Loucy (cell line): ENCODE results near the gene CRELD1.

ENCODE experiments used
- H2AFZ ChIP-seq: fragments of 200-600 bp; sonication (generic); 2 replicates; pipeline ENCODE4 v1.6.0; 2016; ENCODE audit warnings: antibody characterized with exemption, mild to moderate bottlenecking, low read length, moderate library complexity
- H3F3A ChIP-seq: fragments of 200-600 bp; 2 replicates; pipeline ENCODE4 v1.6.0; 2016; ENCODE audit warnings: antibody characterized with exemption, low read depth, mild to moderate bottlenecking
- H3K27me3 ChIP-seq: fragments of 200-600 bp; sonication (generic); 2 replicates; pipeline ENCODE4 v1.6.1; 2014; ENCODE audit warnings: low read length, mild to moderate bottlenecking; ENCODE audit not compliant: insufficient read depth, poor library complexity, severe bottlenecking
- H3K36me3 ChIP-seq: fragments of 200-600 bp; sonication (generic); 2 replicates; pipeline ENCODE4 v1.6.1; 2016; ENCODE audit warnings: low read length; ENCODE audit not compliant: insufficient read depth
- H3K4me1 ChIP-seq: fragments of 200-600 bp; sonication (generic); 2 replicates; pipeline ENCODE4 v1.5.1; 2014; ENCODE audit warnings: low read length, mild to moderate bottlenecking; ENCODE audit not compliant: insufficient read depth, poor library complexity, severe bottlenecking
- H3K4me2 ChIP-seq: fragments of 200-600 bp; sonication (generic); 2 replicates; pipeline ENCODE4 v1.6.0; 2014; ENCODE audit warnings: antibody characterized with exemption, low read length, low read depth, mild to moderate bottlenecking; ENCODE audit not compliant: poor library complexity, severe bottlenecking
- H3K4me3 ChIP-seq: fragments of 200-600 bp; sonication (generic); 2 replicates; pipeline ENCODE4 v1.5.1; 2014; ENCODE audit warnings: low read length, mild to moderate bottlenecking, mixed read lengths; ENCODE audit not compliant: poor library complexity, severe bottlenecking
- H3K79me2 ChIP-seq: fragments of 200-600 bp; sonication (generic); 2 replicates; pipeline ENCODE4 v1.6.1; 2014; ENCODE audit warnings: low read length; ENCODE audit not compliant: insufficient read depth
- H3K9ac ChIP-seq: fragments of 200-600 bp; sonication (generic); 2 replicates; pipeline ENCODE4 v1.6.0; 2014; ENCODE audit warnings: mild to moderate bottlenecking, low read depth, low read length, moderate library complexity; ENCODE audit not compliant: poor library complexity, severe bottlenecking
- H3K9me2 ChIP-seq: fragments of 200-600 bp; sonication (generic); replicated peaks from 2 replicates; pipeline ENCODE4 v1.6.1; 2016; ENCODE audit warnings: low read depth, low read length, mixed read lengths
- H3K9me3 ChIP-seq: fragments of 200-600 bp; sonication (generic); 2 replicates; pipeline ENCODE4 v1.6.1; 2014; ENCODE audit warnings: mild to moderate bottlenecking, antibody characterized with exemption, low read length, low read depth; ENCODE audit not compliant: insufficient read depth
- H4K20me1 ChIP-seq: fragments of 200-600 bp; sonication (generic); 2 replicates; pipeline ENCODE4 v1.6.0; 2014; ENCODE audit warnings: antibody characterized with exemption, low read length, mild to moderate bottlenecking; ENCODE audit not compliant: insufficient read depth, poor library complexity, severe bottlenecking
- EZH2phosphoT487 ChIP-seq: fragments of 200-600 bp; IDR thresholded peaks from 2 replicates; pipeline ENCODE4 v1.6.1; 2018; ENCODE audit warnings: antibody characterized with exemption, mild to moderate bottlenecking, moderate library complexity, borderline replicate concordance
- TF ChIP-seq, protein P1 (sequence below): fragments of 200-600 bp; sonication (generic); conservative IDR thresholded peaks from 2 replicates; pipeline ENCODE4 v1.5.1; 2014; ENCODE audit warnings: mild to moderate bottlenecking, antibody characterized with exemption, low read length

The CRELD1 gene

DNA sequence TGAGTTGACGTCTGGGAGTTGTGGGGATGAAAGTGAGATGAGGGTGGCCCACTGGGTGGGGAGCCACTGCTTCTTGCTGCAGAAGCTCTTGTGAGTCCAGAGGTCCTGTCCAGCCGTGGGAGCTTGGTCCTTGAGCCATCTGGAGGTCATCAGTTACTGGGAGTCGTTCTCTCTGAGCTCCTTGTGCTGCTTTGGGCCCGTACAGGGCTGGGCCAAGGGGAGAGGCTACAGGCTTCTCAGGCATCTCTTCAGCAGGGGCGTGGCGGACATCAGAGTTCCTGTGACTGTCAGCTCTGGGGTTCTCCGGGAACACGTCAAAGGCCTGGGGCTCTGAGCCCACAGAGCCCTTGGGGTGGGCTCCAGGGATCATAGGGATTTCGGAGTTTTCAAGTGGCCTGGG is 16.0 kb downstream of the CRELD1 start:
- H3K4me2 ChIP-seq, result no peak overlapping the region
- H4K20me1 ChIP-seq, result no peaks in the 10 kb centered on the region
- peaks cover 13% of the 10 kb centered on the region for H3K4me1 ChIP-seq
- no peaks in the 10 kb centered on the region for H3F3A ChIP-seq
- H2AFZ ChIP-seq, result no peak overlapping the region
- H3K4me3 ChIP-seq, result no peak overlapping the region
- H3K9me2 ChIP-seq, result no peaks in the 10 kb centered on the region
- no peak overlapping the region for H3K9ac ChIP-seq
- TF ChIP-seq, protein P1, sequence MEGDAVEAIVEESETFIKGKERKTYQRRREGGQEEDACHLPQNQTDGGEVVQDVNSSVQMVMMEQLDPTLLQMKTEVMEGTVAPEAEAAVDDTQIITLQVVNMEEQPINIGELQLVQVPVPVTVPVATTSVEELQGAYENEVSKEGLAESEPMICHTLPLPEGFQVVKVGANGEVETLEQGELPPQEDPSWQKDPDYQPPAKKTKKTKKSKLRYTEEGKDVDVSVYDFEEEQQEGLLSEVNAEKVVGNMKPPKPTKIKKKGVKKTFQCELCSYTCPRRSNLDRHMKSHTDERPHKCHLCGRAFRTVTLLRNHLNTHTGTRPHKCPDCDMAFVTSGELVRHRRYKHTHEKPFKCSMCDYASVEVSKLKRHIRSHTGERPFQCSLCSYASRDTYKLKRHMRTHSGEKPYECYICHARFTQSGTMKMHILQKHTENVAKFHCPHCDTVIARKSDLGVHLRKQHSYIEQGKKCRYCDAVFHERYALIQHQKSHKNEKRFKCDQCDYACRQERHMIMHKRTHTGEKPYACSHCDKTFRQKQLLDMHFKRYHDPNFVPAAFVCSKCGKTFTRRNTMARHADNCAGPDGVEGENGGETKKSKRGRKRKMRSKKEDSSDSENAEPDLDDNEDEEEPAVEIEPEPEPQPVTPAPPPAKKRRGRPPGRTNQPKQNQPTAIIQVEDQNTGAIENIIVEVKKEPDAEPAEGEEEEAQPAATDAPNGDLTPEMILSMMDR, result no peak
- TF ChIP-seq EZH2phosphoT487, result no peak
- no peaks in the 10 kb centered on the region for H3K79me2 ChIP-seq
- H3K9me3 ChIP-seq, result no peaks in the 10 kb centered on the region
- H3K27me3 ChIP-seq, result no peaks in the 10 kb centered on the region
- H3K36me3 ChIP-seq, result no peaks in the 10 kb centered on the region

DNA sequence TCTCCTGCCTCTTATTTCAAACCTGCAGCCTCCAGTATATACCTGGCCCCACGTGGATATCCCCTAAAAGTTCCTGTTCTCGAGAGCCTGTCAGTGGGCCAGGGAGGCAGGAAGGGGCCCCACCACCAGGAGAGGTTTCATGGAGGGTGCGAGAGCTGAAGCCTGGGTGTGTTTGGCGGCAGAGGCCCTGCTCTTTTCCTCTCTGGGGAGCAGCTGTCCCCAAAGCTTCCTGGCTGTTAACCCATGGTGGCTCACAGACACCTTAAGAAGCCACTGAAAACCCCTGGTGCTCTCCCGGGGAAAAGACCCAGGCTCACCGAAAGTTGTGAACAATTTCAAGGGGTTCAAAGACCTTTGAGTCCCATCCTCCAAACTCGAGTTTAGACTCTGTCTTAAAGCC is 17.5 kb downstream of the CRELD1 start:
- Histone ChIP-seq H3K9me3 (no peaks in the 10 kb centered on the region), H3K27me3 (no peaks in the 10 kb centered on the region), H2AFZ (no peak overlapping the region), H4K20me1 (no peaks in the 10 kb centered on the region), H3K4me2 (peak overlapping the region; percentile 73), H3K36me3 (no peaks in the 10 kb centered on the region), H3K4me3 (peak overlapping the region; percentile 75), H3K9me2 (no peaks in the 10 kb centered on the region), H3K9ac (peak overlapping the region; percentile 51), H3F3A (no peaks in the 10 kb centered on the region), H3K79me2 (no peaks in the 10 kb centered on the region), H3K4me1 (peaks cover 13% of the 10 kb centered on the region)
- TF ChIP-seq, protein P1, result no peak
- no peak for TF ChIP-seq EZH2phosphoT487

DNA sequence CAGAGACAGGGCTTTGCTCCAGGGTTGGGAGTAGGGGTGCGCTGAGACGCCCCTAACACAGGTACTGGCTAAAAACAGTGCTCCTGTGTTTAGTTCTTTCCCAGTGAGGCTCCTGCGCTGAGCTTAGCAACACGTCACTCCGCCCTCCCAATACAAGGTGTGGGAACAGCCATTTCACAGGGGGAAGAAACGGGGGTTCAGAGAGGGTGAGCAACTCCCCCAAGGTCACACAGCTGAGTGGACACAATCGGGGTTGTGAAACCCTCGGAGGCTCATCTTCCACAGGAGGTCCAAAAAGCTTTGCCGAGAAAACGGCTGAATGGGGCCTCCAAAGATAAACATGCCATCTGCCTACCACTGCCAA is 17.9 kb downstream of the CRELD1 start:
- peak overlapping the region; percentile 75 for H3K4me3 ChIP-seq
- peak overlapping the region; percentile 73 for H3K4me2 ChIP-seq
- H3K9me3 ChIP-seq, result no peaks in the 10 kb centered on the region
- H4K20me1 ChIP-seq, result no peaks in the 10 kb centered on the region
- H3K79me2 ChIP-seq, result no peaks in the 10 kb centered on the region
- no peaks in the 10 kb centered on the region for H3K9me2 ChIP-seq
- TF ChIP-seq EZH2phosphoT487, result no peak
- TF ChIP-seq, protein P1, result no peak
- H3K36me3 ChIP-seq, result no peaks in the 10 kb centered on the region
- peaks cover 13% of the 10 kb centered on the region for H3K4me1 ChIP-seq
- H3K27me3 ChIP-seq, result no peaks in the 10 kb centered on the region
- peak overlapping the region; percentile 51 for H3K9ac ChIP-seq
- peak overlapping the region; percentile 74 for H2AFZ ChIP-seq
- no peaks in the 10 kb centered on the region for H3F3A ChIP-seq
